ENCODE results near the gene GCLC.

GCLC gene

DNA sequence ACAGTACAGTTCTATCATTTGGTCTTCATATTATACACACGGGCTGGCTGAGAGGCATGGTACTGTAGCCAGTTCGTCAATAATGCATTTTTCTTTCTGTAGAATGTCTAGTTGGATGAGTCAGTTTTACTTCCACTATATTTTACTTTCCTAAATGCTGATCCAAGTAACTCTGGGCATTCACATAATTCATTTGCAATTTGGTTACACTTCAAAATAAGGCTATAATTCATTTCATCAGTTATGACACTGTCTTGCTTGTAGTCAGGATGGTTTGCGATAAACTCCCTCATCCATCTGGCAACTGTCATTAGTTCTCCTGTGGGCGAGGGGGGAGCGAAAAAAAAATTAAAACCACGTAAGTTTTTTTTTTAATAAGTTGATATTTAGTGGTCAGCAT is 46.3 kb downstream of the GCLC start:
- no peak for DNase-seq (ENCODE audit: extremely low spot score)
- CTCF ChIA-PET = interaction anchor here (0.8 kb wide), 1 partner anchor 147 kb away, joined by 3 read pairs; no protein-coding TSS in a partner anchor
- no peak for TF ChIP-seq FOXK2 (IDR thresholded peaks at IDR 0.05)
- POLR2A ChIA-PET = no interaction called here

GRCh38 chr6:53497905-53498304 is 47.0 kb downstream of the GCLC start:
- CTCF ChIA-PET = interaction anchor here (1.0 to 2.0 kb wide), 2 partner anchors 46 to 230 kb away, joined by 3 to 12 read pairs; no protein-coding TSS in a partner anchor

DNA sequence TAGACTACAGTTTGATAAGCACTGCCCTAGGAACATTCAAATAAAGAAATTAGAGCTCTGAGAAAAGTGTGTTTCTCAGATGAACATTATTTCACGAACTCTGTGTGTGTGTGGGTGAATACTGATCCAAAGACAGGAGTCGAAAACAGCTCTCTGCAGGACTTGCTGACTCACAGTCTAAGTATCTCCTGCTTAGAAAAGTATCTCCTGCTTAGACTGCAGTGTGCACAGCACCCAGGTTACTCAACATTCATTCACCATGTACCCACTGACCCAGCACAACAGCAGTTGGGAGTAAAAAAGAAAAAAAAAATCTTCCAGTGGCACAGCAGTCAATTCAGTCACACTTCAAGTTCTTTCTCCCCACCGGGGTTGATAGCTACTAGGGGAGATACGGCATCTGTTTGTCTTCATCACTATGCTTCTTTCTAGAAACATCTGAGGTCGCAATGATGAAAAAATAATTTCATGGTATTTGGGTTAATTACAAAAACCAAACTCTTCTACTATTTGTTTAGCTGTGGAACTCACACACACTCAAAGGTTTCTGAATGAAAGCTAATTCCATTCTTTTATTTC is 48.0 kb downstream of the GCLC start:
- POLR2A ChIA-PET = no interaction called here

More at GRCh38 chr6:53497905-53498304, 47.0 kb downstream of the GCLC start:
- DNase-seq (ENCODE audit: extremely low spot score) = no peak
- POLR2A ChIA-PET = no interaction called here
- TF ChIP-seq HDGF (IDR thresholded peaks at IDR 0.05; ENCODE audit: borderline replicate concordance) = no peak
- TF ChIP-seq FOXK2 (IDR thresholded peaks at IDR 0.05) = no peak
- no peak for TF ChIP-seq ARNT (IDR thresholded peaks at IDR 0.05)
- no peak for TF ChIP-seq ELF4 (IDR thresholded peaks at IDR 0.05)
- TF ChIP-seq FOXM1 (IDR thresholded peaks at IDR 0.05; ENCODE audit: borderline replicate concordance) = no peak
- TF ChIP-seq ZNF384 (IDR thresholded peaks at IDR 0.05) = no peak
- no peak for TF ChIP-seq FOXA1 (IDR thresholded peaks at IDR 0.05)
- TF ChIP-seq PKNOX1 (IDR thresholded peaks at IDR 0.05) = no peak
- TF ChIP-seq SP1 (IDR thresholded peaks at IDR 0.05) = no peak

GRCh38 chr6:53495506-53496499 is 49.1 kb downstream of the GCLC start:
- TF ChIP-seq ZNF384 (IDR thresholded peaks at IDR 0.05) = no peak
- TF ChIP-seq FOXA1 (IDR thresholded peaks at IDR 0.05) = no peak
- TF ChIP-seq TARDBP (IDR thresholded peaks at IDR 0.05) = no peak
- no peak for TF ChIP-seq NFRKB (IDR thresholded peaks at IDR 0.05)
- TF ChIP-seq PKNOX1 (IDR thresholded peaks at IDR 0.05) = no peak
- no peak for TF ChIP-seq L3MBTL2 (conservative IDR thresholded peaks at IDR 0.05)
- no peak for TF ChIP-seq SUZ12 (IDR thresholded peaks at IDR 0.05)
- TF ChIP-seq ARNT (IDR thresholded peaks at IDR 0.05) = no peak
- no peak for TF ChIP-seq FOXM1 (IDR thresholded peaks at IDR 0.05; ENCODE audit: borderline replicate concordance)
- POLR2A ChIA-PET = interaction anchor here (1.6 kb wide), 1 partner anchor 156 kb away, joined by 4 read pairs; no protein-coding TSS in a partner anchor
- CTCF ChIA-PET = interaction anchor here (0.6 to 4.0 kb wide), 4 partner anchors 11 to 233 kb away, joined by 3 to 34 read pairs (median 8); no protein-coding TSS in a partner anchor
- no peak for DNase-seq (ENCODE audit: extremely low spot score)

More for the DNA sequence above, 48.0 kb downstream of the GCLC start:
- CTCF ChIA-PET = interaction anchor here (0.6 to 2.0 kb wide), 4 partner anchors 47 to 268 kb away, joined by 3 to 12 read pairs (median 3); no protein-coding TSS in a partner anchor
- DNase-seq (ENCODE audit: extremely low spot score) = no peak
- TF ChIP-seq FOXA1 (IDR thresholded peaks at IDR 0.05) (no peak), SUZ12 (IDR thresholded peaks at IDR 0.05) (no peak), LEF1 (IDR thresholded peaks at IDR 0.05; ENCODE audit: borderline replicate concordance) (no peak)

DNA sequence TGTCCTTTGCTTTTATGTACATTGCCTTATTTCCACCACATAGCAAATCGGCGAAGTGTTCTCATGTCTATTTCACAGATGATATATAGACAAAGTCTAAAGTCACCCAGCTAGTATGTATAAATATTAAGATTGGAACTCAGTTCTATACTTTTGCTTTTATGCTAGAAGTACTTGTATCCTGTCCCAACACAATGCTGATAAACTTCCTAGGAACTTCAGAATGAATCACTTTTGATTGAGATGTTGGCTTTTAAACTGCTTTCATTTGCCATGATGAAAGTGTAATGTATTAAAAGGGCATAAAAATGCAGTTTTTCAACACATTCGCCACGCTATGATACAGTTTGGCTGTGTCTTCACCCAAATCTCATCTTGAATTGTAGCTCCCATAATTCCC is 50.8 kb downstream of the GCLC start:
- POLR2A ChIA-PET = interaction anchor here (1.3 kb wide), 1 partner anchor 51 kb away, joined by 3 read pairs; the partner anchor contains the start of gene GCLC
- TF ChIP-seq FOXA1 (IDR thresholded peaks at IDR 0.05) (no peak), TARDBP (IDR thresholded peaks at IDR 0.05) (no peak), PKNOX1 (IDR thresholded peaks at IDR 0.05) (no peak)
- no peak for DNase-seq (ENCODE audit: extremely low spot score)
- CTCF ChIA-PET = interaction anchor here (0.7 to 4.0 kb wide), 14 partner anchors 10 to 241 kb away, joined by 3 to 34 read pairs (median 5); partner anchors contain the start of gene GCLC

DNA sequence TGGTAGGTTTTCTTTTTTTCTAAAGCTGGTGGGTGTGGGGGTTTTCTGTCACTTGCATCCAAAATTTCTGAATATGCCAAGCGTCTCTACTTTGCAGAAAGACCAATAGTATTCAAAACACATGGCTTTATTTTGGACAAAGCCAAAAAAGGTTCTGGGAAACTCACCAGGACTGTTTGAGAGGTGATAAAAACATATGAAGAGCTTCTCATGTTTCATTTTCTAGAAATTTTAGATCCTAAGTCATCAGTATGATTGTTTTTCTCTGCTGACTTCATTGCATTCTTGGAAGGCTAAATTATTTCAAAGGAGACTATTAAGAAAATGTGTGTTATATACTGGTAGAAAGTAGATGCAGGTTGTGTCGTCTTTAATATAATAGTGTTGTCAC is 51.3 kb downstream of the GCLC start:
- POLR2A ChIA-PET = interaction anchor here (1.3 kb wide), 1 partner anchor 51 kb away, joined by 3 read pairs; the partner anchor contains the start of gene GCLC
- TF ChIP-seq TARDBP (IDR thresholded peaks at IDR 0.05) = no peak
- TF ChIP-seq SP1 (IDR thresholded peaks at IDR 0.05) = no peak
- no peak for TF ChIP-seq SUZ12 (IDR thresholded peaks at IDR 0.05)
- no peak for TF ChIP-seq BHLHE40 (IDR thresholded peaks at IDR 0.05; ENCODE audit: borderline replicate concordance)
- no peak for TF ChIP-seq NFRKB (IDR thresholded peaks at IDR 0.05)
- CTCF ChIA-PET = interaction anchor here (0.7 to 4.0 kb wide), 23 partner anchors 9 to 463 kb away, joined by 3 to 34 read pairs (median 4); partner anchors contain the start of gene GCLC
- DNase-seq (ENCODE audit: extremely low spot score) = no peak
